Kidney epithelial cell (primary cell): ENCODE data around the gene GRAMD2A. TPM values are rescaled to one million over a fixed set of nuclear protein-coding genes. Genes with fewer than 3 reads are reported as not detected.

ENCODE experiments used
- DNase-seq: peaks from one replicate; pipeline ENCODE4 v3.0.0-alpha.2; 2010; ENCODE audit warnings: low read depth
- H3K27me3 ChIP-seq: 2 replicates; pipeline ENCODE4 v1.6.0; 2011; ENCODE audit warnings: low read length; ENCODE audit not compliant: control insufficient read depth, insufficient read depth
- H3K36me3 ChIP-seq: 2 replicates; pipeline ENCODE4 v1.5.1; 2011; ENCODE audit warnings: low read length; ENCODE audit not compliant: control insufficient read depth, insufficient read depth
- H3K4me3 ChIP-seq: 2 replicates; pipeline ENCODE4 v1.5.1; 2011; ENCODE audit warnings: low read depth, mild to moderate bottlenecking, control low read depth, low read length
- CTCF ChIP-seq: IDR thresholded peaks from 2 replicates; pipeline ENCODE4 v1.5.1; 2011; ENCODE audit warnings: mild to moderate bottlenecking, moderate library complexity, low read length, control low read depth, inconsistent platforms; ENCODE audit not compliant: insufficient read depth, poor library complexity, severe bottlenecking
- total RNA-seq: library from RNA; depleted of rRNA; stranded (reverse); fragments of >200 nt; gene quantifications from 2 replicates; pipeline ENCODE4 v1.2.3, GENCODE V29; 2015

Gene GRAMD2A
- total RNA-seq, 1 donor from 2014 or later: 2.4 TPM

- no peak for TF ChIP-seq CTCF
Observed at GRCh38 chr15:72170691-72171090, 26.9 kb downstream of the GRAMD2A start.

DNA sequence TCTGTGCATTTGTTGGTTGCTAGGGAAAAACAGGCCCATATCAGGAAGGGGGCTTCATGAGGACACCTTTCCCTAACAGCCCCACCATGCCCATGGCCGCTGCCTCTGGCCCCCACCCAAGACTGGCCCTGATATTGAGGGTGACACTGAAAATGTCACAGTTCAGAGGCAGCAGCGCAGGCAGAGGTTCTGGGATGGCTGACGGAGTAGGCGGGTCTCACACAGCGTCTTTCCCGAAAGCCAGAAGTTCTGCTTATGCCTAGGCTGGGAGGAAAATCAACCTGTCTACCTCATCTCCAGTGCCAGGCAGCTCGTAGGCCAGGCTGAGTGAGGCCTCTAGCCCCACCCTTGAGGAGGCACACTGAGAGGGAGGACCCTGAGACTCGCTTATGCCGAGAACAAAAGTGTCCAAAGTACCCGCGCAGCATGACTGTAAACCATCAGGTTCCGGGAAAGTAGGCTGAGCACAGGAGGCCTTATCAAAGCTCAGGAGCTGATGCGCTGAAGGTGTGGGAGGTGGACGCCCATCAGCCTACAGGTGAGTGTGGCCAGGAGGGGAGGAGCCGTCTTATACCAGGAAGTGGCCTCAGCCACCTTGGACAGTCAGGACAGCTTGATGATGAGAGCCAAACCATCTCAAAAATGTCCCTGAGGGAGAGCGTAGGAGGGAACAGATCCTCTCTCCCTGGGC, 27.5 kb downstream of the GRAMD2A start:
- no peak for TF ChIP-seq CTCF
- peaks cover 10% of the 10 kb centered on the region for H3K27me3 ChIP-seq
- H3K4me3 ChIP-seq: no peak overlapping the region
- no peaks in the 10 kb centered on the region for H3K36me3 ChIP-seq
- DNase-seq: no peak

More at GRCh38 chr15:72170691-72171090, 26.9 kb downstream of the GRAMD2A start:
- H3K4me3 ChIP-seq: no peak overlapping the region
- no peaks in the 10 kb centered on the region for H3K36me3 ChIP-seq
- no peak for DNase-seq
- peaks cover 12% of the 10 kb centered on the region for H3K27me3 ChIP-seq

- DNase-seq: no peak
- no peak for TF ChIP-seq CTCF
- Histone ChIP-seq H3K4me3 (no peak overlapping the region), H3K27me3 (peaks cover 6% of the 10 kb centered on the region), H3K36me3 (no peaks in the 10 kb centered on the region)
Observed at GRCh38 chr15:72169236-72169920, 28.2 kb downstream of the GRAMD2A start.

- no peak for DNase-seq
- H3K27me3 ChIP-seq: peaks cover 4% of the 10 kb centered on the region
- H3K4me3 ChIP-seq: no peak overlapping the region
- H3K36me3 ChIP-seq: no peaks in the 10 kb centered on the region
- no peak for TF ChIP-seq CTCF
Observed at GRCh38 chr15:72168808-72169190, 28.8 kb downstream of the GRAMD2A start.

- no peak for DNase-seq
- peaks cover 4% of the 10 kb centered on the region for H3K27me3 ChIP-seq
Observed at GRCh38 chr15:72168131-72168807, 29.3 kb downstream of the GRAMD2A start.

More at GRCh38 chr15:72168131-72168807, 29.3 kb downstream of the GRAMD2A start:
- H3K36me3 ChIP-seq: no peaks in the 10 kb centered on the region
- TF ChIP-seq CTCF: no peak
- H3K4me3 ChIP-seq: no peak overlapping the region
